ENCODE measurements around the gene PUSL1.

Gene PUSL1

DNA sequence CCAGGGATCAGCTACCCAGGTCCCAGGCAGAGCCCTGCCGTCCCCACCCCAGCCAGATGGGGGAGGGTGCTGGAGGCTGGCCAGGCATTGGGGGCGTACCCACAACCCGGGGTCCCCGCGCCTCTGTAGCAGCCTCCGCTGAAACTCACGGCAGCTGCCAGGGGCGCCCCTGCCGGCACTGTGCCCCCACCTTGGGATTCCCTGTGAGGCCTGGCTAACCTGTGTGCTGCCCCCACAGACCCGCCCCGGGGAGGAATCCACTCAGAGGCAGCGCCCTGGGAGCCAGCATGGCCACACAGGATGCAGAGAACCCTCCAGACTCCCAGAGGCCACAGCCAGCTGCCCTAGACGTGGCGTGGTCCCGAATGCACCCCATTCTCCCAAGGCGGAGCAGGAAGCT is 37.0 kb downstream of the PUSL1 start:
- DNase-seq (ENCODE audit: low spot score): no peak
- TF ChIP-seq, protein P1, sequence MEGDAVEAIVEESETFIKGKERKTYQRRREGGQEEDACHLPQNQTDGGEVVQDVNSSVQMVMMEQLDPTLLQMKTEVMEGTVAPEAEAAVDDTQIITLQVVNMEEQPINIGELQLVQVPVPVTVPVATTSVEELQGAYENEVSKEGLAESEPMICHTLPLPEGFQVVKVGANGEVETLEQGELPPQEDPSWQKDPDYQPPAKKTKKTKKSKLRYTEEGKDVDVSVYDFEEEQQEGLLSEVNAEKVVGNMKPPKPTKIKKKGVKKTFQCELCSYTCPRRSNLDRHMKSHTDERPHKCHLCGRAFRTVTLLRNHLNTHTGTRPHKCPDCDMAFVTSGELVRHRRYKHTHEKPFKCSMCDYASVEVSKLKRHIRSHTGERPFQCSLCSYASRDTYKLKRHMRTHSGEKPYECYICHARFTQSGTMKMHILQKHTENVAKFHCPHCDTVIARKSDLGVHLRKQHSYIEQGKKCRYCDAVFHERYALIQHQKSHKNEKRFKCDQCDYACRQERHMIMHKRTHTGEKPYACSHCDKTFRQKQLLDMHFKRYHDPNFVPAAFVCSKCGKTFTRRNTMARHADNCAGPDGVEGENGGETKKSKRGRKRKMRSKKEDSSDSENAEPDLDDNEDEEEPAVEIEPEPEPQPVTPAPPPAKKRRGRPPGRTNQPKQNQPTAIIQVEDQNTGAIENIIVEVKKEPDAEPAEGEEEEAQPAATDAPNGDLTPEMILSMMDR (IDR thresholded peaks at IDR 0.05; ENCODE audit: extremely low read depth, missing control alignments): no peak

DNA sequence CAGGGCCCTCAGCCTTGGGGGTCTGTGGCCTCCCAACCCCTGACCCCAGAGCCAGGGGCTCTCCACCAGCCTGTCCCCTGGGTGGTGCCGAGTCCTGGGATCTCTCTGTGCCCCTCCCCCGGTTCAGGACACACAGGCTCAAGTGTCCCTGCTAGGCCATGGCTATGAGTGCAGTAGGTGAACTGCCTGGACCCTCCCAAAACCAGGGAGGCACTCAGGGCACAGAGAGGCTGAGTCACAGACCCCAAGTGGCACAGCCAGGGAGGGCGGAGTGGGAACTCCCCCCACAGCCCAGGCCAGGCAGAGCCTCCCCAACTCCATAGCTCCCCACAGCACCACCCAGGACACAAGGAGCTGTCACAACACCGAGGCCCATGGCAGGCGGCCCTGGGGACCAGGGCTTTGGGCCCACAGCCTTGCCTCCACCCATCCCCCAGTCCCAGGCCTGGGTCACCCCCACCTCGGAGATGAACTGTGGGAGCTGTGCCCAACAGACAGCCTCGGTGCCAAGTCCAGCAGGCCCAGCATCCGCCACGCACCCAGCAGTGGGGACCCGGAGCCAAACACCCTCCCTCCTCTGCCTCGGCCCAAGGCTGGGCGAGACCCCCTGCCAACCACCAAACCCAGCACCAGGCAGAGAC is 37.6 kb downstream of the PUSL1 start:
- TF ChIP-seq, protein P1 (IDR thresholded peaks at IDR 0.05; ENCODE audit: extremely low read depth, missing control alignments): no peak
- DNase-seq (ENCODE audit: low spot score): no peak

DNA sequence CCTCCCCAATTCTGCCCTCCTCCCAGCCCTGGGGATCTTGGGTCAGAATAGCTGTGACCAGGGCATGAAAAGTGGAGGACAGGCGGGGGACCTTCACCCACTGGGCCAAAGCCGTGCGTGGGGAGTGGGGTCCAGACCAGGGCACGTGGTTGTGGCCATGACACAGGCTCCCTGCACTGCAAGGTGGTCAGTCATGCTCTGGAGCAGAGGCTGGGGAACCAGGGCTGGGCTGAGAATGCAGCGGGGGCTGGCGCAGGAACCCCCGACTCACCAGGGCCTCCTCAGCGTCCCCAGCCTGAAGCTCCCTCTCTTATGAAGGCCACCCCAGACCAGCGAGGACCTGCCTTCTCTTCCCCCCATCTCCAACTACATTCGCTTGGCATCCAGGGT is 38.1 kb downstream of the PUSL1 start:
- no peak for DNase-seq (ENCODE audit: low spot score)
- TF ChIP-seq, protein P1 (IDR thresholded peaks at IDR 0.05; ENCODE audit: extremely low read depth, missing control alignments): no peak

DNA sequence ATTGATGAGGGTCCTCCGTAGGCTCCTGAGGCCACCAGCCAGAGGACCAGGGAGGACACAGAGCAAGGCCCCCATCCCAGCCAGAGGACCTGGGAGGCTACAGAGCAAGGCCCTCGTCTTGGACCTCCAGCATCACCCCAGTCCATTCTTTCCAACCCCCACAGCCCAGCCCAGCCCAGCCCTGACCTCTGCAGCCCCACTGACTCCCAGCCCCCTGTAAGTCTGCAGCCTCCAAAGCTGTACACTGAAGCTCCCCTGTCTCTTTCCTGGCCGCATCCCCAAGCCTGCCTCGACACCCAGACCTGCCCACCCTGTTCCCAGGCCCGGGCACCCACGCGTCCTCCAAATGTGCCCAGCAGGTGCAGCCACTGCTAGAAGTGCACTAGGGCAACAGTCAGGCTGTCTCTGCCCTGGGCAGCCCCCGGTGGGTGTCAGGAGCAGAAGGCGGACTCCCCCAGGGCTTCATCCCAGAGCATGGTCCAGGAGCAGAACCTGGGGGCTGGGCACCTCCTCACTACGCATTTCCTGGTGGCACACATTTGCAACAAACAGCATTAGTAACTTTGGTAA is 38.7 kb downstream of the PUSL1 start:
- DNase-seq (ENCODE audit: low spot score): no peak
- TF ChIP-seq, protein P1 (IDR thresholded peaks at IDR 0.05; ENCODE audit: extremely low read depth, missing control alignments): no peak

DNA sequence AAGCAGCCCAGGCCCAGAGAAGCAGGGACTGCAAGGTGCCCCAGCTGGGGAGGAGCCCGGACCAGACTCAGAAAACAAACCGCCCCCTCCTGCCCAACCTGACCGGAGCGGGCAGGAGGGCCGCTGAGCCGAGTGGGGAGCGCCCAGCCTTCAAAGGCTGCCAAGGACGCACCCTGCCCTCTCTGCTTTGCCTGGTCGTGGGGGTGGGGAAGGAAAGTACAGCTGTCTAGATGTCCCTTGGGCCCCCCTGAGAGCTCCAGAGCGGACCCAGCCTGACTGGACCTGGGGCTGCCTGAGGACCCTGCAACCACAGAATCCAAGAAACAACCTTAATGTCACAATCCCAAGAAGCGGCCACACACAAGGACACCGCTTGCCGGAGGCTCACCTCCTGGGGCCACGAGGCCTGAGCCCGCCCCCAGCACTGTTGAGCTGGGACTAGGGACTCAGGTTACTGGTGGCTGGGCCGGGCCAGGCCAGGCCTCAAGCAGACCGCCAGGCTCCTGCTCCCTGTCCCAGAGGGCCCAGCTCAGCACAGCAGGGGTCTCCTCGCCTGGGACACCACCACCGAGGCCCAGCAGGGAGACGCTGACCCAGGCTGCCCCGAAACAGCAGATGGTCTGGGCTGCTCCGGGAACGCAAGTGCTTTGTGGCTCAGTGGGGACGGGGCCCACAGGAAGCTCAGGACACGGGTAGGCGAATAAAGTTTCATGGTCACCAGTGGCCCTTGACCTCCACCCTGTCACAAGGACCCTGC is 39.4 kb downstream of the PUSL1 start:
- DNase-seq (ENCODE audit: low spot score): no peak
- TF ChIP-seq, protein P1 (IDR thresholded peaks at IDR 0.05; ENCODE audit: extremely low read depth, missing control alignments): no peak

DNA sequence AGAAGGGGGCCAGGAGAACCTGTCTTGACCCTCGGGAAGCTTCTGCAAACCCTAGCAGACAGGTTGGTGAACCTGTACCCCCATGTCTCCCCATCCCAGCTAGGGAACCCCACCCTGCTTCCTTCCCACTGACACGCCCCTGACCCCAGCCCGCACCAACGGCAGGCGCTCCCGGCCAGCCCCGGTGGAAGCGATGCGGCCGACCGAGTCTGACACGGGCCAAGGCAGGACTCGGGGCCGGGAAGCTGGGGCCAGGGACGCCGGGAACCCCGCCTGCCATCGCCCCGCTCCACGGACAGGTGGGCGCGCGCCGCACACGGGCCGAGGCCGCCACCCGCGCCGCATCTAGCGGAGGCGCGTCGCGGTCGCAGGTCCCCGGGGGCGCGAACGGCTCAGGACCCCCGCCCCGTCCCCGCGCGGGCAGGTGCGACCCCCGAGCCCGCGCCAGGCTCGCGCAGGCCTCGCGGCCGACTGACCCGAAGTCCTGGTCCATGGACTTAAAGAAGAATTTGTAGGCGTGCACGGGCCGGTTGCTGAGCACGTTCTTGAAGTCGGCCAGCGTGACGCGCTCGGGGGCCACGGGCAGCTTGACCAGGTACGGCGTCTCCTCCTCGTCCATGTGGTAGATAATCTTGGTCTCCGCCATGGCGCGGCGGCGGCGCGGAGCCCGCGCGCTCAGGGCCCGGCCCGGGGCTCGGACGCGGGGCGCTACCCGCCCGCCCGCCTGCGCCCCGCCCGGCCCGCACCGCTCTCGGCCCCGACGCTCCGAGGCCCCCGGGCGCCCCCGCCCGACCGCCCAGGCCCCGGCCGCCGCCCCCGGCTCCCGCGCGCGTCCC is 40.2 kb downstream of the PUSL1 start:
- DNase-seq (ENCODE audit: low spot score): no peak

More for the DNA sequence above, 40.2 kb downstream of the PUSL1 start:
- TF ChIP-seq, protein P1 (IDR thresholded peaks at IDR 0.05; ENCODE audit: extremely low read depth, missing control alignments): no peak

All from GM20000 (cell line).